ENCODE measurements around the gene ACBD4. TPM values are rescaled to one million over a fixed set of nuclear protein-coding genes. Genes with fewer than 3 reads are reported as not detected.

The ACBD4 gene
- total RNA-seq, 1 donor from 2014 or later, result 6.8 TPM

DNA sequence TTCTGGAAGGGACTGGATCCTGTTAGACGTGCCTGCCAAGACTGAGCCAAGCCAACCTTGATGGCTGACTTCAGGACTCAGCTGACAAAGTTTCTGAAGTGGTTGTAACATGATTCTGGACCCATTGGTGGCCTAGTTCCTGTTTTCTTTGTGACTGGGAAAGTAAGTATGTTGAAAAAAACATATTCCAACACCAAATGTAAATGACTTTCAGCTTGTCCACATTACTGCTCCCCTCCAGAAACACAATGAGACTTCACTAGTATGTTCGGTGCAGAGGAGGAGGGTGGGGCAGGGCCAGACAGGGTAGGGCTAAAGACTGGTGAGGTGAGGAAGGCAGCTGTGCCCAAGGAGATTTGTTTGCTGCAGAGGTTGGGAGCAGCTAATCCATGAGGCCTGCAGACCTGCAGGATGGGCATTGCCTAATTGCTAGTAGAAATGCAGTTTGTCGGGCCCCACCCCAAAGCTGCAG, 47.9 kb upstream of the ACBD4 start:
- no peaks in the 10 kb centered on the region for H3K27me3 ChIP-seq
- H3K4me2 ChIP-seq, result no peak overlapping the region
- H3K9ac ChIP-seq, result no peak overlapping the region
- no peak for DNase-seq (ENCODE audit: low spot score)
- Mint-ChIP-seq H3K36me3 (peaks cover 26% of the 10 kb centered on the region), H3K27me3 (ENCODE audit: insufficient read depth, low read depth) (peaks cover 3% of the 10 kb centered on the region), H3K4me3 (no peak overlapping the region), H3K27ac (no peak overlapping the region), H3K9me3 (no peaks in the 10 kb centered on the region), H3K4me1 (peaks cover 3% of the 10 kb centered on the region)
- no peaks in the 10 kb centered on the region for H3F3A ChIP-seq (ENCODE audit: low read depth)
- H3K9me3 ChIP-seq (ENCODE audit: low read depth), result no peaks in the 10 kb centered on the region
- TF ChIP-seq, protein P1, sequence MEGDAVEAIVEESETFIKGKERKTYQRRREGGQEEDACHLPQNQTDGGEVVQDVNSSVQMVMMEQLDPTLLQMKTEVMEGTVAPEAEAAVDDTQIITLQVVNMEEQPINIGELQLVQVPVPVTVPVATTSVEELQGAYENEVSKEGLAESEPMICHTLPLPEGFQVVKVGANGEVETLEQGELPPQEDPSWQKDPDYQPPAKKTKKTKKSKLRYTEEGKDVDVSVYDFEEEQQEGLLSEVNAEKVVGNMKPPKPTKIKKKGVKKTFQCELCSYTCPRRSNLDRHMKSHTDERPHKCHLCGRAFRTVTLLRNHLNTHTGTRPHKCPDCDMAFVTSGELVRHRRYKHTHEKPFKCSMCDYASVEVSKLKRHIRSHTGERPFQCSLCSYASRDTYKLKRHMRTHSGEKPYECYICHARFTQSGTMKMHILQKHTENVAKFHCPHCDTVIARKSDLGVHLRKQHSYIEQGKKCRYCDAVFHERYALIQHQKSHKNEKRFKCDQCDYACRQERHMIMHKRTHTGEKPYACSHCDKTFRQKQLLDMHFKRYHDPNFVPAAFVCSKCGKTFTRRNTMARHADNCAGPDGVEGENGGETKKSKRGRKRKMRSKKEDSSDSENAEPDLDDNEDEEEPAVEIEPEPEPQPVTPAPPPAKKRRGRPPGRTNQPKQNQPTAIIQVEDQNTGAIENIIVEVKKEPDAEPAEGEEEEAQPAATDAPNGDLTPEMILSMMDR (IDR thresholded peaks at IDR 0.05), result no peak
- H4K20me1 ChIP-seq (ENCODE audit: low read depth), result no peaks in the 10 kb centered on the region
- H3K79me2 ChIP-seq (ENCODE audit: low read depth), result no peaks in the 10 kb centered on the region
- no peak overlapping the region for H3K27ac ChIP-seq
- H2AFZ ChIP-seq (replicated peaks), result no peak overlapping the region
- no peak overlapping the region for H3K4me3 ChIP-seq
- H3K4me1 ChIP-seq, result no peaks in the 10 kb centered on the region
- H3K36me3 ChIP-seq, result no peaks in the 10 kb centered on the region

DNA sequence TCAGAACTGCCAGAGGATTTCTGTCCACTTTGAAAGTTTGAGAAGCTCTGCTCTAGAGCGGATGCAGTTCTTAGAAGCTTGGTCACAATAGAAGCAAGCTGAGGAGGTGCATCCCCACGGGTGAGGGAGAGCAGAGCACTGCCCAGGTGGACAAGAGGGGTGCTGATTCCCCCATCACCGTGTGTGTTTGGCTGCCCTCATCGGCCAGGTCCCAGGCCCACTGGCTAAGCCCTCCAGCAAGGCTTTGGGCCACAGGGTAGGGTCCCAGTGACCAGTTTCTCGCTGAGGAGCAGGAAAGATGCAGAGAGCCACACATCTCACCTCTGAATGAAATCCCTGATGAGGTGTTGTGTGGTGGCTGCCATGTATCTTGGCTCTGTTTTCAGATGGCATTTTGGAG, 47.5 kb upstream of the ACBD4 start:
- Mint-ChIP-seq H3K27me3 (ENCODE audit: insufficient read depth, low read depth) (peaks cover 6% of the 10 kb centered on the region), H3K4me3 (no peak overlapping the region), H3K9me3 (no peaks in the 10 kb centered on the region), H3K27ac (no peak overlapping the region), H3K4me1 (peaks cover 3% of the 10 kb centered on the region), H3K36me3 (peaks cover 28% of the 10 kb centered on the region)
- Histone ChIP-seq H3K9ac (no peak overlapping the region), H3K4me2 (no peak overlapping the region), H3K9me3 (ENCODE audit: low read depth) (no peaks in the 10 kb centered on the region), H3K27me3 (no peaks in the 10 kb centered on the region), H3K4me3 (no peak overlapping the region), H2AFZ (replicated peaks) (no peak overlapping the region), H3K4me1 (no peaks in the 10 kb centered on the region), H3K79me2 (ENCODE audit: low read depth) (no peaks in the 10 kb centered on the region), H3F3A (ENCODE audit: low read depth) (no peaks in the 10 kb centered on the region), H4K20me1 (ENCODE audit: low read depth) (no peaks in the 10 kb centered on the region), H3K36me3 (no peaks in the 10 kb centered on the region), H3K27ac (no peak overlapping the region)
- TF ChIP-seq, protein P1 (IDR thresholded peaks at IDR 0.05), result no peak
- TF ChIP-seq EZH2 (IDR thresholded peaks at IDR 0.05) (no peak), EZH2phosphoT487 (IDR thresholded peaks at IDR 0.05) (no peak)
- no peak for DNase-seq (ENCODE audit: low spot score)

DNA sequence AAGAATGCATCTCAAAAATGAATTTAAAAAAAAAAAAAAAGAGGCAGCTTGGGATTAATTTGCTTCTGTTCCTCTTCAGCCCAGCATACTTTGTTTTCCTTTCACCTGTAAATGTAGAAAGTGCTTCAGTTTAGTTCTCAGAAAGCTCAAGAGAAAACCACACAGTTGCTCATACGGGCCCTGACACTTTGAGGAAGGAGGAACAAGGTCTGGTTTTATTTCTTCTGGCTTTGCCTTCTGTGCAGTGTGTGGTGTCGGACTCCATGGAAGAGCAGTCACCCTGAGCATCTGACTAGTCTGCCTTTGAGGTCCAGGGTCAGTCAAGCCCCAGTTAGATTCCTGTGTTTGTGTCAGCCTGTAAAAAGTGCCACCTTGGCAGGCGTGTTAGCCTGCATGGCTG, 46.7 kb upstream of the ACBD4 start:
- Histone ChIP-seq H4K20me1 (ENCODE audit: low read depth) (no peaks in the 10 kb centered on the region), H3K27me3 (no peaks in the 10 kb centered on the region), H3K9ac (no peak overlapping the region), H3K79me2 (ENCODE audit: low read depth) (no peaks in the 10 kb centered on the region), H3K4me2 (no peak overlapping the region), H2AFZ (replicated peaks) (no peak overlapping the region), H3K36me3 (no peaks in the 10 kb centered on the region), H3F3A (ENCODE audit: low read depth) (no peaks in the 10 kb centered on the region), H3K4me1 (no peaks in the 10 kb centered on the region), H3K9me3 (ENCODE audit: low read depth) (no peaks in the 10 kb centered on the region), H3K27ac (no peak overlapping the region), H3K4me3 (no peak overlapping the region)
- no peak overlapping the region for H3K4me3 Mint-ChIP-seq
- H3K4me1 Mint-ChIP-seq, result peaks cover 3% of the 10 kb centered on the region
- peak overlapping the region; percentile 2 for H3K27ac Mint-ChIP-seq
- H3K27me3 Mint-ChIP-seq (ENCODE audit: insufficient read depth, low read depth), result peaks cover 6% of the 10 kb centered on the region
- peaks cover 32% of the 10 kb centered on the region for H3K36me3 Mint-ChIP-seq
- no peak for TF ChIP-seq EZH2 (IDR thresholded peaks at IDR 0.05)
- TF ChIP-seq, protein P1 (IDR thresholded peaks at IDR 0.05), result no peak
- no peak for TF ChIP-seq EZH2phosphoT487 (IDR thresholded peaks at IDR 0.05)
- no peak for DNase-seq (ENCODE audit: low spot score)
- H3K9me3 Mint-ChIP-seq, result no peaks in the 10 kb centered on the region
